Amniotic epithelial cell (primary cell): Measurements from ENCODE around the gene LHX4.
"Not testable (repeated sequence)": the region's sequence is repeated elsewhere in the genome, so short reads cannot be mapped to it uniquely, and the experiment has no call there.

Experiments used
- DNase-seq: peaks from one replicate; pipeline ENCODE4 v3.0.0-alpha.2; 2010; ENCODE audit warnings: low read depth

Gene LHX4

DNA sequence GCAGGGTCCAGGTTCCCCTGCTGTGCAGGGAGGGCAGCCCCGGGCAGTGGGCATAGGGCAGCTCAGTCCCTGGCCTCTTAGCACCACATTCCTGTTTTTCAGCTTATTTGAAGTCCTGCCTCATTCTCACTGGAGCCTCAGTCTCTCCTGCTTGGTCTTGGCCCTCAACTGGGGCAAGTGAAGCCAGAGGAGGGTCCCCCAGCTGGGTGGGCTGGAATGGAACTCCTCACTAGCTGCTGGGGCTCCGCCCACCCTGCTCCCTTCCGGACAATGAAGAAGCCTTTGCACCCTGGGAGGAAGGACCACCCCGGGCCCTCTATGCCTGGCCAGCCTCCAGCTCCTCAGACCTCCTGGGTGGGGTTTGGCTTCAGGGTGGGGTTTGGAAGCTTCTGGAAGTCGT lies 32.8 kb upstream of the LHX4 start:
- DNase-seq, result no peak

- DNase-seq, result no peak
These were observed 31.9 kb upstream of the LHX4 start for GRCh38 chr1:180198196-180198595.

- DNase-seq, result no peak
These were observed 31.5 kb upstream of the LHX4 start for GRCh38 chr1:180198611-180199010.

GRCh38 chr1:180199018-180199417 lies 31.0 kb upstream of the LHX4 start:
- no peak for DNase-seq

DNA sequence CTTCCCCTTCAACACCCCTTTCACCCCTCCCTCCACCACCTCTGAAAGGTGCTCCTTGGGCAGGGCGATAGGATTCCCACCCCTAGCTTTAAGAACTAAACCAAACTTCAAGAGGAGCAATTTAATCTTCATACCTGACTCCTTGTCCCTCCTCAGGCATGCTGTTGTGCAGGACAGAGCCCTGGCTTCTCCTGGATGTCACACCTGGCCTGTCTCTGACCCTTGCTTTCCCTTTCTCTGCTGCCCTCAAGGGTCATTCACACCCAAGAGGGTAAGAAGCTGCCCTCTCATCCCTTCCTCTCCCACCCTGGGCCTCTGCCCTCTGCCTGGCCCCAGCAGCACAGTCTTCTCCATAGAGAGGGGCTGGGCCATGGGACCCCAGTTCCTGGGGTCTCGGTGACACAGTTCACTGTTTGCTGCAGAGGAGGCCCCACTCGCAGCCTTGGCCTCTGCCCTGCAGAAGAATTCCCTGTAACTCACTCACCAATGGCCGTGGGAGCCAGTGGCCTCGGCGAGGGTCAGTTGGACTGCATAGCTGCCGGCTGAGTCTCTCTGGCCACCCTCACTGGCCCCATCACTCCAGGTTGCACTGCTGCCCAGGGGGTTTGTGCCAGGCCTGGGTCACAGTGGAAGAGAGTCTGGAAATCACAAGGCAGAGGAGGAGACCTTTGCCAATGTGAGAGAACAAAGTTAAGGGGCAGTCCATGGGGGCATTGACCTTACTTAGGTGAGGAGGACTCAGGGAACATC lies 28.4 kb upstream of the LHX4 start:
- no peak for DNase-seq

- DNase-seq, result not testable (repeated sequence)
These were observed 27.5 kb upstream of the LHX4 start for GRCh38 chr1:180202588-180202987.

- DNase-seq, result no peak
These were observed 25.8 kb upstream of the LHX4 start for GRCh38 chr1:180204231-180204630.

DNA sequence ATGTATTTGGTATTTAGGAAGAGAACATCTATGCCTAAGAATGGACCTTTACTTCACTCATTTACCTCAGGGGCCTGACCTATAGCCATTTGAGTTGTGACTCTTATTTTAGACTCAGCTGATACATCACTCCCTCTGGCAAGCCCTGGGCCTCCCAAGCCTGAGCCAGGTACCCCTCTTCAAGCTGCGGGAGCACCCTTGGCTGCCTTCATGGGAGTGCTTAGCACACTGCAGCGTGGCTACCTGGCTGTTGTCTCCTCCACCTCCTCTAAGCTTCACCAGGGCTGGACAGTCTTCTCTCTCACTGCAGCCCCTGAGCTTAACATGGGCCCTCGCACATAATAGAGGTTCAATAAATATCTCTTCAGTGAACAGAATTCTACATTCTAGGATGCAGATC lies 23.5 kb upstream of the LHX4 start:
- DNase-seq, result no peak

DNA sequence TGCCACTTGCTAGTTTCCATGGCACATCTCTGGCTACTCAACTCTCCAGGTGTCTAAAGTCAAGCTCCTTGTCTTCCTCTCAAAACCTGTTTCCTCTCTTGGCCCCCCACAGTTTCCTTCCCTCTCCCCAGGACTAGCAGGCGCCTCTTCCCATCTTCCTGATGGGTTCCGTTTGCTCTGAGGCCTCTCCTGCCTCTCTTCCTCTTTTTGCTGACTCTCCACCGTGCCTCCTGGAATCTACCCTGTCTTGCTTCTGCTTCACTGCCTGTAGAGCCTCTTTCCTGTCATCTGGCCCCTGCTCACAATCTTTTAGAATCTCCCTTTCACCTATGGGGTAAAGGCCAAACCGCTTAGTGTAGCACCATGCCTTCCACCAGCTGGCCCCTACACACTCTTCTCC lies 21.8 kb upstream of the LHX4 start:
- no peak for DNase-seq

DNA sequence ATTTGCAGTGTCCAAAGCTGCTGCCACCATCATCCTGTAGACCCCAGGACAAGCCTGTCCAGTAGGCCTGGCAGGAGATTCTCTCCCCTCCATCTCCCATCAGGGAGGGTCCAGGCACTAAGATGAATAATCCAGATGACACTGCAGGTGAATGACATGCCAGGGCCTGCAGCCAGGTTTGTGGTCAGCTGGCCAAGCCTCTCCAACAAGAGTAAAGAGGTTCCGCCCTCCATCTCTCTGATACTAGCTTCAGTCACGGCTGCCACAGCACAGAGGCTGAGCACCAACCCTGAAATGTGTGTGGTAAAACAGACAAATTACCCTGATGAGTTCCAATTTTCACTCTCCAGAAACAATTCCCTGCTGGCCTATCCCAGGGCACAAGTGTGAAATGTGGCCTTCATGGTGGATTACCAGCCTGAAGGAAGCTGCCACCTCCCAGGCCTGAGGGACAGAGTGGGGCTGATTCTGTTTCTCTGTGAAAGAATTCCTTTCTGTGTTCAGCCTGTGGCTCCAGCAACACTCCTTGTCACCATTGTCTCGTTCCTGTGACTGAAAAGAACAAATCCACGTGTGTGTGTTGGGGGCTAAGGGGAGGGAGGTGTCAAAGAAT lies 19.9 kb upstream of the LHX4 start:
- DNase-seq, result no peak

GRCh38 chr1:180211156-180211859 lies 18.8 kb upstream of the LHX4 start:
- DNase-seq, result no peak

DNA sequence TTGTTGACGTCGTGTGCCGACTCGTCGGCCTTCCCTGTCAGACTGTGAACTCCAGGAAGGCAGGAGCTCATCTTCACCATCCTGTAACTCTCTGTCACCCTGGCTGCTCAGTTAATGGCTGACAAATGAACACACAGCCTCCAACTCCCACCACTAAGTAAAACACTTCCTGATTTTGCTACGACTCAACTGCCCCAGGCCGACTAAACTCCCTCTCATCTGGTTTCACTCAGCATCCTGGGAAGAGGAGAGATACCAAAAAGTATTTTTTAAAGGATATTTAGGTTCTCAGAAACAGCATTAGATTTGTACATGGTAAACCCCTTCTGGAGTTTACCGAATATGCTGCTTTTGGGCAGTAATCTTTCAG lies 18.2 kb upstream of the LHX4 start:
- no peak for DNase-seq

- DNase-seq, result peak; percentile 15
These were observed 16.5 kb upstream of the LHX4 start for GRCh38 chr1:180213401-180214170.

DNA sequence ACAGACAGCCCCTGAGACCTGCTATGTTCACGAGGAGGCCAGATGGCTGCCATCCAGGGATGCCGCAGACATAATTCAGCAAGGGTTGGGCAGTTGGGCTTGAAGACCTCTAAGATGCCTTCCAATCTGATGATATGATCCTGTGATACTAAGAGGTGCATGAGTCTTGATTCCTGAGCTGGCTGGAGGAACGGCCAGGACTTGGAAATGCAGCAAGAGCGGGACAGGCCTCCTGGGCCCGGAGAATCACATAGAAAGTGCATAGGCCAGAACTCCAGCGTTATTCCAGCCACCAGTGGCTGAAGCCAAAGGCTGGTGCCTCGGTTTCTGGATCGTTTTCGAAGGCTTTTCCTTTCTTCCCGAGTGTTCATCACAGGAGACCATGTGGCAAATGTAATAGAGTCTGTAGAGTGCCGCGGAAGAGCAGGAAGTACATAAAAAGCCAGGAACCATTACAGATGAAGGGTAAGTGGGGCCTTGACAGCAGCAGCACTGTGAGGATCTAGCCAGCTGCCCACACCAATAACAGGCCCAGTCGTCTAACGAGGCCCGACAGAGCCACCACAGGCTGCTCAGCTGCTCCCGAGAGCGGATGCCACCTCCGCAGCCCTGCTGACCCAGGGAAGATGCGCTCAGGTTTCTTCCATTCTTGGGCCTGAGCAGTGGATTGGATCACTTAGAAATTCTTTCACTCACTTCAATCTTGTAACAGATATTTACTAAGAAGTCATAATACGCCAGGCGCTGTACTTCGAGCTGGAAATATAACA lies 14.0 kb upstream of the LHX4 start:
- no peak for DNase-seq

- DNase-seq, result no peak
These were observed 13.1 kb upstream of the LHX4 start for GRCh38 chr1:180217006-180217405.

DNA sequence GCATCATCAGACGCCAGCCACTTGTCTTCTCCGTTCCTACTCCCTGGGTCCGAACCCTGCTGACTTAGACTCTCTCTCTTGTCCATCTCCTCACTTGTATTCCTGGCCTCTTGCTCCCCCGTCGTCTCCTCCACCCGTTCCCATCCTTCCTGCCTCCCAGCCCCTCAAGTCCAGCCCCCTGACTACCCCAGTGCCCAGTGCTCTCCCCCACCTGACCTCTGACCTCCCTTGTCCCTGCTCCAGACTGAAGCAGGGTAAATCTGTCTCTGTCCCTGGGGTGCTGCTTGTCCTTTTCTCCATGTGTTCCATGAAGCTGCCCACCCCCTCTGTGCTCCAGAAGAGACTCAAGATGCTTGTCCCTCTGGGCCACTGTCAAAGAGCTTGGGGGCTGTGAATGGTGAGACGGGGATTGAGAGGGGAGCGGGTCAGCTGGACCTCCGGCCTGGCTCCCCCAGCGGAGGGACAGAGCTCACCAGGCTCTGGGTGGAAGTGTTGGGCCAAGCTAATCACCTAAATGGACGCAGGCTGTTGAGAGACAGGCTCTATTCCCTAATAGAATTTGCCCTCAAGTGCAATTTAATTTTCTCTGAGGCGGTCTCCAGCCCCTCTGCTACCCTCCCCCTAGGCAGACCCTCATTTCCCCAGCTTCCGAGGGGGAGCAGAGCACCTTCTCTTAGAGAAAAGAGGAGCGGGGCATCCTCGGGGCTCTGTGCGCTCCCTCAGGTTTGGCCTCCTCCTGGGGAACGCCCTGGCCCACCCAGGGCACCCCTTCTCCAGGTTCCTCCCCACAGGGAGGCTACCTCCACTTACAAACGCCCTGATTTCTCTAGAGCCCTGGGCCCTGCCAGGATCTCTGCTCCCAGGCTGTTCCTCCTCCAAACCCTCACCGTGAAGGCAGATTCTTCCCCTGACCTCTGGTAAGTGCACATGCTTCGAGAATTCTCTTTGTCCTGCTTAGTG lies 11.0 kb upstream of the LHX4 start:
- no peak for DNase-seq

DNA sequence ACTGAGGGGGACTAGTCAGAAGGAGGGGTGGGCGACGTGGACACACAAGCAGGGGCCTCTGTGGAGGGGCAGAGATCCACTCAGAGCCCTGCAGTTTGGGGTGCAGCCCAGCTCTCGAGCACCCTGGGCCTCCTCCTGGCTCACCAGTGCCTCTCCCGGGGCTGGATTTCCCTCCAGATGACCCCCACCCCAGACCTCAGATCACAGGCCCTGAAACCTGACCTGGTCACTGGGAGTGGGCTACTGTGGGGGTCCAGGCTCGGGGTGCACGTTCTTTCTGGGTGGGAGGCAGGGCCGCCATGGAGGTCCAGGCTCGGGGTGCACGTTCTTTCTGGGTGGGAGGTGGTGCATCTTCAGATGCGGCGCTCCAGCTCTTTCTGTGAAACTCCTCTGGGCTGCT lies 10.3 kb upstream of the LHX4 start:
- DNase-seq, result no peak

GRCh38 chr1:180221462-180221861 lies 8.6 kb upstream of the LHX4 start:
- DNase-seq, result no peak

GRCh38 chr1:180224902-180225301 lies 5.2 kb upstream of the LHX4 start:
- DNase-seq, result no peak

GRCh38 chr1:180225403-180225802 lies 4.7 kb upstream of the LHX4 start:
- DNase-seq, result no peak
